Measurements from ENCODE around the gene HECTD2. TPM values are rescaled to one million over a fixed set of nuclear protein-coding genes. Genes with fewer than 3 reads are reported as not detected.

Gene HECTD2
- total RNA-seq, 1 experiment from 2014 or later = 5.2 TPM

- H3K9me3 ChIP-seq (ENCODE audit: insufficient read depth, low read depth) = no peaks in the 10 kb centered on the region
- BruUV-seq (replicated peaks) = no TSS peak
- DNase-seq = no peak
- H3K27ac ChIP-seq = no peak overlapping the region
- no peaks in the 10 kb centered on the region for H3K9me2 ChIP-seq (ENCODE audit: insufficient read depth)
- H3K4me3 ChIP-seq = no peak overlapping the region
- no peak for TF ChIP-seq EZH2 (IDR thresholded peaks at IDR 0.05; ENCODE audit: low read depth)
- TF ChIP-seq CTCF (conservative IDR thresholded peaks at IDR 0.05) = no peak
- no peaks in the 10 kb centered on the region for H3K79me2 ChIP-seq (ENCODE audit: low read depth)
- H2AFZ ChIP-seq = no peak overlapping the region
- no peaks in the 10 kb centered on the region for H4K20me1 ChIP-seq (ENCODE audit: insufficient read depth)
- no peaks in the 10 kb centered on the region for H3F3A ChIP-seq (ENCODE audit: insufficient read depth, low read depth)
- ChIA-PET POLR2A (ENCODE audit: unreplicated experiment) (no interaction called here), CTCF (no interaction called here)
- H3K4me1 ChIP-seq (replicated peaks; ENCODE audit: insufficient read depth) = no peaks in the 10 kb centered on the region
- no peaks in the 10 kb centered on the region for H3K27me3 ChIP-seq (ENCODE audit: insufficient read depth, low read depth)
- H3K36me3 ChIP-seq (ENCODE audit: low read depth) = no peaks in the 10 kb centered on the region
- intact Hi-C loops (cut with micrococcal nuclease; ENCODE audit: unreplicated experiment) = loop anchor here (2.0 to 10.0 kb wide), 2 partner anchors 139 to 249 kb away; no protein-coding TSS in a partner anchor
- no peak overlapping the region for H3K4me2 ChIP-seq
These were observed 85.3 kb downstream of the HECTD2 start for GRCh38 chr10:91495402-91495801.

GRCh38 chr10:91496016-91496415 lies 85.9 kb downstream of the HECTD2 start:
- Histone ChIP-seq H3K27ac (no peak overlapping the region), H3K27me3 (ENCODE audit: insufficient read depth, low read depth) (no peaks in the 10 kb centered on the region), H3K9me2 (ENCODE audit: insufficient read depth) (no peaks in the 10 kb centered on the region), H3K79me2 (ENCODE audit: low read depth) (no peaks in the 10 kb centered on the region), H4K20me1 (ENCODE audit: insufficient read depth) (no peaks in the 10 kb centered on the region), H3K4me3 (no peak overlapping the region), H3F3A (ENCODE audit: insufficient read depth, low read depth) (no peaks in the 10 kb centered on the region), H3K36me3 (ENCODE audit: low read depth) (no peaks in the 10 kb centered on the region), H3K4me1 (replicated peaks; ENCODE audit: insufficient read depth) (no peaks in the 10 kb centered on the region), H3K4me2 (no peak overlapping the region), H3K9me3 (ENCODE audit: insufficient read depth, low read depth) (no peaks in the 10 kb centered on the region), H2AFZ (no peak overlapping the region)
- POLR2A ChIA-PET (ENCODE audit: unreplicated experiment) = no interaction called here
- intact Hi-C loops (cut with micrococcal nuclease; ENCODE audit: unreplicated experiment) = loop anchor here (10.0 kb wide), 1 partner anchor 249 kb away; no protein-coding TSS in a partner anchor
- TF ChIP-seq CTCF (conservative IDR thresholded peaks at IDR 0.05) (no peak), EZH2 (IDR thresholded peaks at IDR 0.05; ENCODE audit: low read depth) (no peak)
- DNase-seq = no peak
- CTCF ChIA-PET = no interaction called here
- BruUV-seq (replicated peaks) = no TSS peak

GRCh38 chr10:91511549-91512330 lies 101.6 kb downstream of the HECTD2 start:
- no peak overlapping the region for H3K4me2 ChIP-seq
- H3F3A ChIP-seq (ENCODE audit: insufficient read depth, low read depth) = no peaks in the 10 kb centered on the region
- no peaks in the 10 kb centered on the region for H3K4me1 ChIP-seq (replicated peaks; ENCODE audit: insufficient read depth)
- H3K27ac ChIP-seq = no peak overlapping the region
- H3K27me3 ChIP-seq (ENCODE audit: insufficient read depth, low read depth) = no peaks in the 10 kb centered on the region
- TF ChIP-seq CTCF (conservative IDR thresholded peaks at IDR 0.05) (no peak), EZH2 (IDR thresholded peaks at IDR 0.05; ENCODE audit: low read depth) (no peak)
- no peaks in the 10 kb centered on the region for H3K9me2 ChIP-seq (ENCODE audit: insufficient read depth)
- ChIA-PET CTCF (interaction anchor here (0.6 kb wide), 1 partner anchor 1051 kb away, joined by 4 read pairs; no protein-coding TSS in a partner anchor), POLR2A (ENCODE audit: unreplicated experiment) (no interaction called here)
- intact Hi-C loops (cut with micrococcal nuclease; ENCODE audit: unreplicated experiment) = no loop called here
- H2AFZ ChIP-seq = no peak overlapping the region
- no TSS peak for BruUV-seq (replicated peaks)
- no peak overlapping the region for H3K4me3 ChIP-seq
- no peaks in the 10 kb centered on the region for H3K79me2 ChIP-seq (ENCODE audit: low read depth)
- no peaks in the 10 kb centered on the region for H3K9me3 ChIP-seq (ENCODE audit: insufficient read depth, low read depth)
- no peaks in the 10 kb centered on the region for H4K20me1 ChIP-seq (ENCODE audit: insufficient read depth)
- no peak for DNase-seq
- no peaks in the 10 kb centered on the region for H3K36me3 ChIP-seq (ENCODE audit: low read depth)
